Superior temporal gyrus (tissue), 1 donor: Measurements from ENCODE around the gene MRPS9.

Source experiments
- DNase-seq: peaks from one replicate; pipeline ENCODE4 v3.0.0-alpha.2; 2016; ENCODE audit errors: extremely low spot score

MRPS9 gene

GRCh38 chr2:105078906-105079495 lies 41.1 kb downstream of the MRPS9 start:
- DNase-seq: no peak

- DNase-seq: no peak
Measured at GRCh38 chr2:105080461-105080860, 42.6 kb downstream of the MRPS9 start.

GRCh38 chr2:105081006-105081601 lies 43.2 kb downstream of the MRPS9 start:
- DNase-seq: no peak

GRCh38 chr2:105082107-105082506 lies 44.2 kb downstream of the MRPS9 start:
- DNase-seq: no peak

- no peak for DNase-seq
Measured at GRCh38 chr2:105085525-105085924, 47.7 kb downstream of the MRPS9 start.

GRCh38 chr2:105087273-105087672 lies 49.4 kb downstream of the MRPS9 start:
- DNase-seq: no peak

GRCh38 chr2:105090091-105090490 lies 52.2 kb downstream of the MRPS9 start:
- no peak for DNase-seq

- no peak for DNase-seq
Measured at GRCh38 chr2:105092797-105093196, 54.9 kb downstream of the MRPS9 start.

- DNase-seq: no peak
Measured at GRCh38 chr2:105099153-105099552, 61.3 kb downstream of the MRPS9 start.

GRCh38 chr2:105100046-105100840 lies 62.4 kb downstream of the MRPS9 start:
- peak; percentile 34 for DNase-seq

- no peak for DNase-seq
Measured at GRCh38 chr2:105102001-105102400, 64.1 kb downstream of the MRPS9 start.

- DNase-seq: no peak
Measured at GRCh38 chr2:105102963-105103421, 65.1 kb downstream of the MRPS9 start.

GRCh38 chr2:105103481-105103880 lies 65.6 kb downstream of the MRPS9 start:
- DNase-seq: no peak

GRCh38 chr2:105104208-105104731 lies 66.4 kb downstream of the MRPS9 start:
- DNase-seq: no peak

GRCh38 chr2:105110295-105110829 lies 72.5 kb downstream of the MRPS9 start:
- DNase-seq: no peak

GRCh38 chr2:105111365-105112150 lies 73.7 kb downstream of the MRPS9 start:
- DNase-seq: no peak

GRCh38 chr2:105112345-105112744 lies 74.5 kb downstream of the MRPS9 start:
- DNase-seq: no peak

GRCh38 chr2:105113616-105114291 lies 75.9 kb downstream of the MRPS9 start:
- no peak for DNase-seq

- peak; percentile 85 for DNase-seq
Measured at GRCh38 chr2:105114551-105114950, 76.7 kb downstream of the MRPS9 start.

- no peak for DNase-seq
Measured at GRCh38 chr2:105116348-105116747, 78.5 kb downstream of the MRPS9 start.

- no peak for DNase-seq
Measured at GRCh38 chr2:105117565-105117964, 79.7 kb downstream of the MRPS9 start.
